H1 (cell line): ENCODE results near the gene CABCOCO1. TPM values are rescaled to one million over a fixed set of nuclear protein-coding genes. Genes with fewer than 3 reads are reported as not detected.

Experiments used
- CTCF ChIA-PET: fragments of 300-600 bp; sonication (Branson Sonifier 250); formaldehyde crosslinking; loops from one replicate; lab custom pipeline; 2021; ENCODE audit not compliant: partially characterized antibody; lab: Charles Lee
- POLR2A ChIA-PET: fragments of 300-600 bp; sonication (Branson Sonifier 250); formaldehyde crosslinking; loops from one replicate; lab custom pipeline; 2021; ENCODE audit warnings: inconsistent platforms; ENCODE audit not compliant: partially characterized antibody; lab: Charles Lee
- DNase-seq, 2 experiments: peaks; one replicate each; pipeline versions ENCODE4 v3.0.0 to v3.0.0-alpha.2; 2010 to 2022; ENCODE audit warnings: low spot score in 2 of 2, low read depth in 1 of 2, mixed read lengths in 1 of 2
- FAIRE-seq: peaks from 2 replicates; lab custom pipeline; 2011; peaks lifted over from hg19 to GRCh38; lab: Jason Lieb, UNC
- H2AFZ ChIP-seq: 2 replicates; pipeline ENCODE4 v1.8.1; 2012; ENCODE audit warnings: low read length, inconsistent platforms
- H2AK5ac ChIP-seq: 2 replicates; pipeline ENCODE4 v1.6.1; 2013; ENCODE audit warnings: low read depth, low read length
- H2BK120ac ChIP-seq: replicated peaks from 2 replicates; pipeline ENCODE3; 2013; ENCODE audit warnings: low read depth, low read length, inconsistent platforms
- H2BK12ac ChIP-seq: 2 replicates; pipeline ENCODE4 v1.6.1; 2013; ENCODE audit warnings: low read depth, low read length
- H2BK15ac ChIP-seq: 2 replicates; pipeline ENCODE4 v1.6.1; 2013; ENCODE audit warnings: low read length
- H2BK20ac ChIP-seq: 2 replicates; pipeline ENCODE4 v1.6.1; 2013; ENCODE audit warnings: low read length
- H2BK5ac ChIP-seq: 2 replicates; pipeline ENCODE4 v1.6.1; 2013; ENCODE audit warnings: low read depth, low read length
- H3K14ac ChIP-seq: 2 replicates; pipeline ENCODE4 v1.6.1; 2013; ENCODE audit warnings: inconsistent platforms; ENCODE audit not compliant: insufficient read length
- H3K18ac ChIP-seq: 2 replicates; pipeline ENCODE4 v1.6.1; 2013; ENCODE audit warnings: low read length; ENCODE audit errors: extremely low read depth
- H3K23ac ChIP-seq: 2 replicates; pipeline ENCODE4 v1.6.1; 2013; ENCODE audit warnings: inconsistent platforms; ENCODE audit not compliant: insufficient read length
- H3K23me2 ChIP-seq: 2 replicates; pipeline ENCODE4 v1.6.1; 2013; ENCODE audit warnings: low read depth, low read length
- H3K27ac ChIP-seq: 2 replicates; pipeline ENCODE4 v1.6.1; 2011; ENCODE audit warnings: low read depth, low read length, inconsistent platforms
- H3K27me3 ChIP-seq, 4 experiments: replicated peaks in 1 of 4; 1 replicate in 1 of 4; 2 replicates in 3 of 4; pipeline versions ENCODE4 v1.6.1 to v1.8.1; 2011 to 2013; ENCODE audit warnings: low read length in 3 of 4, mild to moderate bottlenecking in 3 of 4, inconsistent platforms in 2 of 4, mixed read lengths in 2 of 4, moderate library complexity in 1 of 4; ENCODE audit not compliant: control insufficient read depth in 3 of 4, insufficient read depth in 3 of 4; ENCODE audit errors: extremely low read depth in 1 of 4
- H3K36me3 ChIP-seq, 4 experiments: 2 replicates each; pipeline versions ENCODE4 v1.6.1 to v1.8.1; 2011 to 2013; ENCODE audit warnings: mild to moderate bottlenecking in 4 of 4, low read length in 3 of 4, moderate library complexity in 2 of 4, control low read depth in 1 of 4, inconsistent platforms in 1 of 4; ENCODE audit not compliant: insufficient read depth in 4 of 4, control insufficient read depth in 2 of 4
- H3K4ac ChIP-seq: replicated peaks from 2 replicates; pipeline ENCODE3; 2013; ENCODE audit warnings: low read length, low read depth, mixed read lengths, inconsistent platforms; ENCODE audit not compliant: insufficient read length
- H3K4me1 ChIP-seq, 4 experiments: replicated peaks in 1 of 4; 1 replicate in 1 of 4; 2 replicates in 3 of 4; pipeline versions ENCODE4 v1.6.1 to v1.8.1; 2011 to 2013; ENCODE audit warnings: low read length in 3 of 4, inconsistent platforms in 2 of 4, mixed read lengths in 1 of 4; ENCODE audit not compliant: insufficient read depth in 4 of 4, control insufficient read depth in 3 of 4
- H3K4me2 ChIP-seq, 2 experiments: 2 replicates each; pipeline versions ENCODE4 v1.6.1 to v1.8.1; 2011 to 2013; ENCODE audit warnings: low read depth in 2 of 2, low read length in 2 of 2, control low read depth in 1 of 2, inconsistent platforms in 1 of 2, mild to moderate bottlenecking in 1 of 2; ENCODE audit not compliant: insufficient read depth in 1 of 2
- H3K4me3 ChIP-seq, 4 experiments: fragments of 200-600, 300-600 bp in 1 of 4; sonication (generic), shearing (Covaris generic), sonication (Bioruptor Twin) in 1 of 4; 2 replicates each; pipeline versions ENCODE4 v1.5.1 to v1.8.1; 2011 to 2016; ENCODE audit warnings: low read length in 4 of 4, low read depth in 3 of 4, control low read depth in 2 of 4, inconsistent platforms in 2 of 4, mild to moderate bottlenecking in 2 of 4, mixed read lengths in 1 of 4, moderate library complexity in 1 of 4; ENCODE audit not compliant: insufficient read depth in 2 of 4; ENCODE audit errors: extremely low read depth in 1 of 4
- H3K56ac ChIP-seq: replicated peaks from 2 replicates; pipeline ENCODE3; 2013; ENCODE audit warnings: low read depth, mild to moderate bottlenecking, mixed read lengths, low read length, inconsistent platforms; ENCODE audit not compliant: insufficient read length
- H3K79me1 ChIP-seq: 2 replicates; pipeline ENCODE4 v1.6.1; 2013; ENCODE audit warnings: low read depth, low read length, control low read depth
- H3K79me2 ChIP-seq, 2 experiments: 2 replicates each; pipeline versions ENCODE4 v1.6.1 to v1.8.1; 2012 to 2013; ENCODE audit warnings: low read length in 2 of 2, mild to moderate bottlenecking in 2 of 2, inconsistent platforms in 1 of 2; ENCODE audit not compliant: insufficient read depth in 2 of 2, control insufficient read depth in 1 of 2
- H3K9ac ChIP-seq, 4 experiments: replicated peaks in 1 of 4; 1 replicate in 1 of 4; 2 replicates in 3 of 4; pipeline versions ENCODE4 v1.6.1 to v1.8.1; 2011 to 2013; ENCODE audit warnings: low read depth in 3 of 4, low read length in 3 of 4, control low read depth in 2 of 4, mild to moderate bottlenecking in 2 of 4, moderate library complexity in 2 of 4, inconsistent platforms in 1 of 4; ENCODE audit errors: extremely low read depth in 1 of 4
- H3K9me3 ChIP-seq, 2 experiments: 2 replicates each; pipeline versions ENCODE4 v1.6.1 to v1.8.1; 2012 to 2013; ENCODE audit warnings: mild to moderate bottlenecking in 2 of 2, moderate library complexity in 2 of 2, control low read depth in 1 of 2, inconsistent platforms in 1 of 2, low read depth in 1 of 2, low read length in 1 of 2, mixed read lengths in 1 of 2; ENCODE audit not compliant: insufficient read depth in 2 of 2
- H4K20me1 ChIP-seq, 2 experiments: replicated peaks in 1 of 2; 2 replicates each; pipeline versions ENCODE3 to v1.8.1; 2011 to 2013; ENCODE audit warnings: inconsistent platforms in 2 of 2, low read length in 2 of 2, mild to moderate bottlenecking in 1 of 2; ENCODE audit not compliant: insufficient read depth in 2 of 2, control insufficient read depth in 1 of 2
- H4K5ac ChIP-seq: 2 replicates; pipeline ENCODE4 v1.6.1; 2013; ENCODE audit warnings: low read length, low read depth, mixed read lengths, inconsistent platforms; ENCODE audit not compliant: insufficient read length
- H4K8ac ChIP-seq: 2 replicates; pipeline ENCODE4 v1.8.0; 2013; ENCODE audit warnings: mild to moderate bottlenecking, moderate library complexity, low read length, inconsistent platforms; ENCODE audit not compliant: insufficient read depth; ENCODE audit errors: extremely low read depth
- H4K91ac ChIP-seq: replicated peaks from 2 replicates; pipeline ENCODE3; 2013; ENCODE audit warnings: low read length, mixed read lengths, inconsistent platforms; ENCODE audit not compliant: insufficient read length
- CHD1 ChIP-seq: IDR thresholded peaks from 2 replicates; pipeline ENCODE4 v1.6.1; 2012; ENCODE audit warnings: low read depth, low read length, improper control_type of control experiment
- POLR2A ChIP-seq, 2 experiments: IDR thresholded peaks; 1 replicate in 1 of 2; 2 replicates in 1 of 2; pipeline ENCODE4 v1.6.1; 2011; ENCODE audit warnings: low read depth in 2 of 2, low read length in 2 of 2, mild to moderate bottlenecking in 2 of 2; ENCODE audit errors: control extremely low read depth in 1 of 2
- POU5F1 ChIP-seq: IDR thresholded peaks from 2 replicates; pipeline ENCODE4 v1.6.1; 2011; ENCODE audit warnings: low read depth, mild to moderate bottlenecking, low read length, moderate library complexity
- SP1 ChIP-seq: IDR thresholded peaks from 2 replicates; pipeline ENCODE4 v1.6.1; 2011; ENCODE audit warnings: low read depth, low read length
- ZNF274 ChIP-seq: IDR thresholded peaks from 2 replicates; pipeline ENCODE4 v1.7.0; 2012; ENCODE audit warnings: low read length, borderline replicate concordance; ENCODE audit errors: extremely low read depth
- WGBS, 2 experiments: shearing (Covaris generic) in 1 of 2; methylation state at CpG; one replicate each; pipeline versions ENCODE4 v1.1.6 to v1.1.7; 2013 to 2015; ENCODE audit warnings: low lambda C conversion rate in 2 of 2, mixed read lengths in 2 of 2, inconsistent platforms in 1 of 2, low coverage in 1 of 2, missing lambda C conversion rate in 1 of 2; ENCODE audit not compliant: insufficient replicate concordance in 2 of 2, insufficient coverage in 1 of 2, insufficient read length in 1 of 2; ENCODE audit errors: extremely low coverage in 1 of 2, missing lambda C conversion rate in 1 of 2; 5-methylcytosine and 5-hydroxymethylcytosine counted together
- polyA plus RNA-seq, 7 experiments: library from polyadenylated mRNA; depleted of rRNA in 3 of 7; stranded (reverse) in 5 of 7; unstranded in 2 of 7; fragments of >200 nt in 5 of 7; fragments of 200-250 nt in 2 of 7; gene quantifications; 1 replicate in 5 of 7; 2 replicates in 1 of 7; 4 replicates in 1 of 7; pipeline versions ENCODE4 v1.2.1 to v1.2.3, GENCODE V29; 2011 to 2013; ENCODE audit warnings: missing spikeins in 2 of 7, mixed read lengths in 2 of 7
- total RNA-seq: library from RNA; stranded (reverse); fragmentation: NEBNext Ultra II Directional; extraction: Animal tissue kit (Norgen Biotek cat#: 25700); gene quantifications from 2 replicates; pipeline ENCODE4 v1.2.1, GENCODE V29; 2021
- TF ChIP-seq, protein P1 (sequence below): IDR thresholded peaks from 2 replicates; pipeline ENCODE4 v1.6.1; 2012; ENCODE audit warnings: inconsistent platforms
- TF ChIP-seq, protein P2 (sequence below), 3 experiments: IDR thresholded peaks; 1 replicate in 2 of 3; 2 replicates in 1 of 3; pipeline versions ENCODE4 v1.5.1 to v1.6.1; 2011; ENCODE audit warnings: low read length in 3 of 3, mild to moderate bottlenecking in 3 of 3, inconsistent platforms in 2 of 3, low read depth in 1 of 3, moderate library complexity in 1 of 3; ENCODE audit not compliant: insufficient read depth in 1 of 3; ENCODE audit errors: control extremely low read depth in 1 of 3

The CABCOCO1 gene
- total and polyA plus RNA-seq, 2 of the 8 experiments (the other 6 are each of a cell fraction or from before 2014, with no cell fraction given), result not detected

DNA sequence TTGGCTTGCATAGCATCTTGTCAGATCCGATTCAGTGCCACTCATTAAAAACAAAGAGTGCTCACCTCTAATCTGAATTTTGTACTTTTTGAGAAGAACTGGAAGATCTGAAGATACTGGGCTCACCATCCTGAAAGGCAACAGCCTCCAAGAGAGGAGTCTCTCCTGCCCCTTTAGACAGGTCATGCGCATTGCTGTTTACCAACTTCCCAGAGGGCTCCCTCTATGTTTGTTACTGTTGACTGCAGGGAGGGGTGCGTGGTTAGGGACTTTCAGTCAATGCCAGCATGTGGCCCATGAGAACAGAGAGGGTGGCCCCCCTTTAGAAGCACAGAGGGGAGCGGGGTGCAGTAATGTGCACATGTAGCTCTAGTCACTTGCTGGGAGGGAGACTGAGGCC, 33.2 kb upstream of the CABCOCO1 start:
- H2BK12ac ChIP-seq, result no peak overlapping the region
- no peak overlapping the region for H3K27ac ChIP-seq
- no peak overlapping the region for H2BK15ac ChIP-seq
- H3K27me3 ChIP-seq, result no peaks in the 10 kb centered on the region
- no peaks in the 10 kb centered on the region; the same call in 1 of the 2 replicates for H3K23me2 ChIP-seq
- H2BK5ac ChIP-seq, result no peak overlapping the region
- POLR2A ChIA-PET, result no interaction called here
- H3K23ac ChIP-seq, result no peak overlapping the region
- H2BK120ac ChIP-seq, result no peak overlapping the region
- H3K79me2 ChIP-seq, result no peaks in the 10 kb centered on the region
- 90% methylated on average over 4 of the region's 4 CpGs; no CpG with 5 or more reads in 1 of the 2 experiments for WGBS, 2 experiments
- DNase-seq (no peak), FAIRE-seq (no peak)
- H4K91ac ChIP-seq, result no peak overlapping the region
- CTCF ChIA-PET, result interaction anchor here (0.7 kb wide), 1 partner anchor 19 kb away, joined by 3 read pairs; no protein-coding TSS in a partner anchor
- H4K5ac ChIP-seq, result no peak overlapping the region
- TF ChIP-seq SP1 (no peak), POU5F1 (0 out of 2 replicates have a peak, but pooled peaks have one; percentile 14), ZNF274 (no peak), CHD1 (no peak), POLR2A (IDR thresholded peaks at IDR 0.05; ENCODE audit: control extremely low read depth in 1 of 2, low read depth in 2 of 2, low read length in 2 of 2) (no peak)
- TF ChIP-seq, protein P1, sequence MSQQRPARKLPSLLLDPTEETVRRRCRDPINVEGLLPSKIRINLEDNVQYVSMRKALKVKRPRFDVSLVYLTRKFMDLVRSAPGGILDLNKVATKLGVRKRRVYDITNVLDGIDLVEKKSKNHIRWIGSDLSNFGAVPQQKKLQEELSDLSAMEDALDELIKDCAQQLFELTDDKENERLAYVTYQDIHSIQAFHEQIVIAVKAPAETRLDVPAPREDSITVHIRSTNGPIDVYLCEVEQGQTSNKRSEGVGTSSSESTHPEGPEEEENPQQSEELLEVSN, result no peak
- TF ChIP-seq, protein P2, sequence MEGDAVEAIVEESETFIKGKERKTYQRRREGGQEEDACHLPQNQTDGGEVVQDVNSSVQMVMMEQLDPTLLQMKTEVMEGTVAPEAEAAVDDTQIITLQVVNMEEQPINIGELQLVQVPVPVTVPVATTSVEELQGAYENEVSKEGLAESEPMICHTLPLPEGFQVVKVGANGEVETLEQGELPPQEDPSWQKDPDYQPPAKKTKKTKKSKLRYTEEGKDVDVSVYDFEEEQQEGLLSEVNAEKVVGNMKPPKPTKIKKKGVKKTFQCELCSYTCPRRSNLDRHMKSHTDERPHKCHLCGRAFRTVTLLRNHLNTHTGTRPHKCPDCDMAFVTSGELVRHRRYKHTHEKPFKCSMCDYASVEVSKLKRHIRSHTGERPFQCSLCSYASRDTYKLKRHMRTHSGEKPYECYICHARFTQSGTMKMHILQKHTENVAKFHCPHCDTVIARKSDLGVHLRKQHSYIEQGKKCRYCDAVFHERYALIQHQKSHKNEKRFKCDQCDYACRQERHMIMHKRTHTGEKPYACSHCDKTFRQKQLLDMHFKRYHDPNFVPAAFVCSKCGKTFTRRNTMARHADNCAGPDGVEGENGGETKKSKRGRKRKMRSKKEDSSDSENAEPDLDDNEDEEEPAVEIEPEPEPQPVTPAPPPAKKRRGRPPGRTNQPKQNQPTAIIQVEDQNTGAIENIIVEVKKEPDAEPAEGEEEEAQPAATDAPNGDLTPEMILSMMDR (IDR thresholded peaks at IDR 0.05; ENCODE audit: control extremely low read depth in 1 of 3, insufficient read depth in 1 of 3, low read depth in 1 of 3, low read length in 3 of 3), result peak; percentile 20 to 58 (median 39)
- no peak overlapping the region for H2BK20ac ChIP-seq
- H4K8ac ChIP-seq, result no peak overlapping the region
- H3K9ac ChIP-seq, result no peak overlapping the region
- H3K36me3 ChIP-seq, result no peaks in the 10 kb centered on the region; a peak in 2 of 8 replicates
- no peak overlapping the region for H3K56ac ChIP-seq
- H3K18ac ChIP-seq, result no peak overlapping the region
- no peak overlapping the region for H3K14ac ChIP-seq
- H2AFZ ChIP-seq, result no peak overlapping the region
- no peaks in the 10 kb centered on the region for H3K79me1 ChIP-seq
- H3K4me1 ChIP-seq, result peaks cover 0 to 6% (median 0%) of the 10 kb centered on the region in 4 experiments; a peak in 3 of 7 replicates
- no peak overlapping the region for H2AK5ac ChIP-seq
- no peaks in the 10 kb centered on the region for H3K9me3 ChIP-seq
- no peak overlapping the region for H3K4me2 ChIP-seq
- H4K20me1 ChIP-seq, result no peaks in the 10 kb centered on the region
- H3K4ac ChIP-seq, result no peak overlapping the region
- H3K4me3 ChIP-seq, result no peak overlapping the region
